DMS153 treated with DMSO at 0.1 percent for 48 hours (cell line): Measurements from ENCODE around the gene NBAS.

Experiments
- DNase-seq: peaks from one replicate; lab custom pipeline; 2025; ENCODE audit not compliant: unreplicated experiment; lab: John Stamatoyannopoulos, UW

The NBAS gene

DNA sequence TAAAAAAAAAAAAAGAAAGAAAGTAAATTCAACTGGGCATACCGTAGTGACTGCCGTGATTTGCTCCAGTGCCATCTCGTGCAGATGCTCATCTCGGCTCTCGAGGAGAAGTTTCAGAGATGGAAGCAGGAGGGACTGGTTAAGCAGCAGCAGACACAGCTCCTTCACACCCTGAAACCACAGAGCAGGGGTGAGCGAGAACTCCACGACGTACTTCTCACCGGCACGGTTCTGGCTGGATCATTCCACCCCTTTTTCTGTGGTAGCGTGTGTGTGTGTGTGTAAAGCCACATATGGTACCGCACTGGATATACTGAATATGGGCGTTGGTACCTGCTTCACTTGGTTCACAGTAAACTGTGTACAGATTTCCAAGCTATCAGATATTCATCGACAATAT, 382.2 kb downstream of the NBAS start:
- DNase-seq: no peak

DNA sequence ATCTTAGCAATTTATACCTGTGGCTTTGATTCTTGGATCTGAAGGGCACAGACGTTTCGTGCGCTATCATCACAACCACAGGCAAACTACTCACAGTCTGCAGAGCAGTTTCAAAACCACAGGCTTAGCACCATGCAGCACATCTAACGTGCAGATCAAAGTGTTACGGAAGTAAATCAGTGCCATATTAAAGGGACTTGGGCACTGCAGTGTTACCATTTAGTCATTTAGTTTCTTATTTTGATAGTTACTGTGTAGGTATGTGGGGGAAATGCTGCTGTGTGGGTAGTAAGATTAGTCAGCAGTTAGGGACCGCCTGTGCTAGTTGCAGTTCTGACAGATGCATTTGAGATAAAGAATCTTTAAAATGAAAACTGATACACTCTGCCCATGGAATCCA, 384.0 kb downstream of the NBAS start:
- no peak for DNase-seq

- no peak for DNase-seq
These were observed 384.5 kb downstream of the NBAS start for GRCh38 chr2:15176604-15177003.

- DNase-seq: no peak
These were observed 386.6 kb downstream of the NBAS start for GRCh38 chr2:15174567-15174966.

DNA sequence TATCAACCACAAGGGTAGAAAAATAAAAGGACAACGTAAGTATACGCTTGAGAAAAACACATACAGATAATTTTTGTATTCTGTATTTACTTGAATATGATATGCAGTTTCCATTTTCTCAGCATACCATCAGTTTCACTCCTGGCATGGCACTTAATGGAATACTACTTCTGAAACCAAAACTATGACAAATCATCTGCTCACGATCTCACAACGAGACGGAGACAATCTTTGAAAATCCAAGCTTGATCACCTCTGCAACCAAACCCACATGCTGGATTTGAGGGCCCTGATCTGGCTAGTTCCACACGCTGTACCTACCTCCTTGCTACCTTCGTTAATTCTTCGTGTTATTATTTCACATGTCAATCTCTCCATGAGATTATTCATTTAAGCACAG, 387.6 kb downstream of the NBAS start:
- no peak for DNase-seq

DNA sequence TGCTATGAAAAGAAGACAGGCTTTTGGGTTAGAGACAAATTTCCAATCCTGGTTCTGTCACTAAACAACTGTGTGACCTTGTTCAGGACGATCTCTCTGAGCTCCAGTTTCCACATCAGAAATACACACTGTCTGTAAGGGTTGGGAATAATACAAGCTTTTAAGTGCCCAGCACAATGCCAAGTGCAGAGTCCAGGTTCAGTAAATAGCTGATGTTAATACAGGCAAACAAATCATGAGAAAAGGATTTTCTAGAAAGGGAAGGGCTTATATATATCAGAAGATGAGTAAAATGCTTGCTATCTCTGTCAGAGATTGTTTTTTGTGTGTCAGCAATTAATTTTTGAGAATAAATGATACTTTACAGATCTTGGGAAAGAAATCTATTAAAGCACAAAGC, 388.3 kb downstream of the NBAS start:
- no peak for DNase-seq

- no peak for DNase-seq
These were observed 390.9 kb downstream of the NBAS start for GRCh38 chr2:15170070-15170775.

GRCh38 chr2:15169326-15170069, 391.6 kb downstream of the NBAS start:
- no peak for DNase-seq

GRCh38 chr2:15168116-15168515, 393.0 kb downstream of the NBAS start:
- DNase-seq: no peak

DNA sequence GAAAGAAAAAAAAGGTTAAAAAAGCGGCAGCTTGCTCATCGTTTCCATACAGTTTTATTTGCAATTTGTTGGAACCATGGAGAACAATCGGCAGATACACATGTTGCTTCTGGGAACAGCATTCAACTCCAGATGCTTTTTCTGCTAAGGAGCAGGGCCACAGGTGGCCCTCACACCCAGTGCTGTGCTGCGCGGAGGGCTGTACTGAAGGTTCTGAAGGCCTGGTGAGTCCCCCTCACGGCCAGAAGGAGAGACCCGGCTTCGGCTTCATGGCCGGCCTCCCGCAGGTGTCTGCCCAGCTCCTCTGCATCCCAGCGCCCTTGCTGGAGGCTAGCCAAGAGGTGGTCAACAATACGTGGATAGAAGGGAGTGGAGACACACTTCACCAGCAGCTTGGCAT, 394.3 kb downstream of the NBAS start:
- DNase-seq: no peak

DNA sequence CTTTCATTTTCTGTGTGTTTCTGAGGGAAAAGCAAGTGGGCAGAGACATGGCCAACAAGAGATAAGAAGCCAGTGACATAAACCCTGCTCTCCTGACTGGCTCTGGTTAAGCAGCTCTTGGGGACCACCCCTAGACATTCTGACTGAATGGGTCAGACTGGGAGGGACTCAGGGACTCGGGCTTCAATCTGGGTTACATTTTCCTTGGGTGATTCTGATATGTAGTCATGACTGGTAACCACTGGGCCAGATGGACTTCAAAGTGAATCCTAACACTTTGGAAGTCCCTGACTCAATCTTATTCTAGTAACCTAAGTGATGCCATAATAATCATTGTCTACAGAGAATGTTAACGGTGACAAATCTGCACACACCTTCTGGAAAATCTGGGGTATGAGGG, 397.8 kb downstream of the NBAS start:
- no peak for DNase-seq

DNA sequence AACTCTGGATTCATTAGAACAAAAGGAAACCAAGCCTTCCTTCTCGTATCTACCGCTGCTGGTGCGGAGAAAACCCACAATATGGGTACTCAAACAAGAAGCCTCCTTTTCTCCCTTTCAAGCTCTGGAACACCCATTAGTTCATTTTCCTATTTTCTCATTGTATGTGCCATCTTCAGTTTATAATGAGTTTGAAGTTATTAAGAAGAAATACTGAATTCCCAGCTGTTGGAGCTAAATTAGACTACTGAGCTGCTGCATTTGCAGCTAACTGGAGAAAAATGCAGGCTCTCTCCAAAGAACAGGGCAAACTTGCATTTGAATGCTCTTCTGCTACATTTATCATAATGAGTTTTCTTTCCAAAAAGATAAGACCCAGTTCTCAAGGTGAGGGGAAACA, 398.5 kb downstream of the NBAS start:
- no peak for DNase-seq

GRCh38 chr2:15160201-15160991, 400.7 kb downstream of the NBAS start:
- DNase-seq: no peak

DNA sequence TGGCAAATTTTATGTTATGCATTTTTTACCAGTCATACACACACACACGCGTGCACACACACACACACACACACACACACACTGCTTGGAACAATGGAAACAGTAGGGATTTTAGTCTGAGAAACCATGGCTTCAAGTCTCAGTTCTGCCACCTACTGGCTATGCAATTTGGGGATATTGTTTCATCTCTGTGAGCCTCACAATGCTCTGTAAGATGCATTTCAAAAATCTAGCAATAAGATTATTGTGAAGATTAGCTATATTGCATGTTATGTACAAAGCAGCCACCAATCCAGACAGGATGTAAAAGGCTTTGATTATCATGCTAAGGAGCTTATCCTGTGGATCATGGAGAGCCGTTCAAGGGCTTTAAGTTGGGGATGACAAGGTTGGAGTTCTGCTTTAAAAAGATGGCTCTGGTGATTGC, 401.4 kb downstream of the NBAS start:
- peak; percentile 24 for DNase-seq

DNA sequence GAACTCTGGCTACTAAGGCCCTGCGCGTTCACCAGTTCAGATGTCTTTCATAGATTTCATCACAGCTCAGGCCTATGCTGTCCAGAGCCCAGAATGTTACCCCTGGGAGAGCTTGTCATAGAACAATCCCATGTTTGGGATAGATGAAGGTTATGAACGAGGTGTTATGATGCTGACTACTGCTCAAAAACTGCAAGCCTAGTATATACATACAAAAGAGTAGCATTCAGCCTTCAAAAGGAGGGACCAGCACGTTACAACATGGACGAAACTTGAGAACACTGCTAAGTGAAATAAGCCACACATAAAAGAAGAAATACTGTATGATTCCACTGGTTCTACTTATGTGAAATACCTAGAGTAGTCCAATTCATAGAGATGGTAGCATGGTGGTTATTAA, 401.9 kb downstream of the NBAS start:
- DNase-seq: no peak

GRCh38 chr2:15158532-15158931, 402.6 kb downstream of the NBAS start:
- DNase-seq: no peak

- DNase-seq: no peak
These were observed 403.0 kb downstream of the NBAS start for GRCh38 chr2:15158100-15158499.

DNA sequence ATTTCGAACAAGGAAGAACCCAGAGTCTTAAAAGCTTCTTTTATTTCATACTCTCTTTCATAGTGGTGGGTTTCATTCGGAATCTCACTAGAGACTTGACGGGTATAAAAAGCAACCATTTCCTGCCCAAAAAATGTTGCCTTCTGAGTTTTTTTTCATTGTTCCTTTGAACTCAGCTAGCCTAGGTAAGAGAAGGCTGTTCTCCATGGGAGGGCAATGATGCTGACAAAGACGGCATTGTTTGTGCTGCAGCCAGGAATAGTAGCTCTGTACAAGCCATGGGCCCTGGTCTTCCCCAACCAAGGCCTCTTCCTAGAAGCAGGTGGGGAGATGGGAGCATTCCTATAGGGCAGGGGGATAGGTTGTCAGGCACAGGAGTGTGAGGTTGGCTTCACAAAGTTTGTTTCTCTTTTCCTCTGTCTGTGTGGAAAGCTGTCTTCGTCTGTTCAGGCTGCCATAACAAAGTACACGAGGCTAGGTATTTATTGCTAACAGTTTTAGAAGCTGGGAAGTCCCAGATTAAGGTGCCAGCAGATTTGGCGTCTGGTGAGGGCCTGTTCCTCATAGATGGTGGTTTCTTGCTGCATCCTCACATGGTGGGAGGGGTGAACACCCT, 405.1 kb downstream of the NBAS start:
- DNase-seq: no peak

- no peak for DNase-seq
These were observed 406.8 kb downstream of the NBAS start for GRCh38 chr2:15154297-15154696.

GRCh38 chr2:15152382-15152781, 408.8 kb downstream of the NBAS start:
- no peak for DNase-seq

GRCh38 chr2:15149063-15149462, 412.1 kb downstream of the NBAS start:
- DNase-seq: no peak
